Left lung (tissue), 14 donors: Measurements from ENCODE around the gene NAP1L2. TPM values are rescaled to one million over a fixed set of nuclear protein-coding genes. Genes with fewer than 3 reads are reported as not detected.

ENCODE experiments used
- ATAC-seq: fragments of 200-7000 bp; cut with Tn5 transposase; one replicate; pipeline ENCODE4 v1.9.1; 2020; ENCODE audit warnings: moderate library complexity
- DNase-seq, 4 donors: peaks; one replicate each; pipeline ENCODE4 v3.0.0-alpha.2; 2013 to 2020
- H3K27ac ChIP-seq, 2 donors: fragments of 200-600 bp; sonication (generic) in 1 of 2; one replicate each; pipeline versions ENCODE4 v1.5.0 to v1.8.0; 2020 to 2021
- H3K27me3 ChIP-seq, 2 donors: fragments of 200-600 bp; sonication (generic) in 1 of 2; one replicate each; pipeline versions ENCODE4 v1.5.0 to v1.8.0; 2020 to 2021
- H3K36me3 ChIP-seq, 2 donors: fragments of 200-600 bp; sonication (generic) in 1 of 2; one replicate each; pipeline versions ENCODE4 v1.5.0 to v1.8.0; 2020 to 2021
- H3K4me1 ChIP-seq, 2 donors: fragments of 200-600 bp; one replicate each; pipeline ENCODE4 v1.8.0; 2021
- H3K4me3 ChIP-seq, 2 donors: fragments of 200-600 bp; sonication (generic) in 1 of 2; one replicate each; pipeline versions ENCODE4 v1.5.0 to v1.8.0; 2020 to 2021; ENCODE audit warnings: mild to moderate bottlenecking in 1 of 2
- H3K9me3 ChIP-seq, 2 donors: fragments of 200-600 bp; sonication (generic) in 1 of 2; one replicate each; pipeline versions ENCODE4 v1.5.0 to v1.8.0; 2020 to 2021
- CTCF ChIP-seq, 2 donors: fragments of 200-600 bp; sonication (generic) in 1 of 2; IDR thresholded peaks; one replicate each; pipeline versions ENCODE4 v1.5.0 to v1.8.0; 2021; ENCODE audit warnings: antibody characterized with exemption in 2 of 2
- intact Hi-C, 2 donors: fragments of 100-400 bp; cut with DNase I; formaldehyde crosslinking; loops; one replicate each; pipeline versions ENCODE4 v1.11.2 to v1.14.2; 2022
- long read RNA-seq, 12 donors: library from polyadenylated mRNA in 2 of 12; unstranded in 2 of 12; transcript quantifications; one replicate each; pipeline ENCODE4 v2.0.0 and lab custom pipeline, GENCODE V29; 2019 to 2026
- polyA plus RNA-seq, 6 donors: library from polyadenylated mRNA; unstranded; fragments of 120-200 nt; gene quantifications; one replicate each; pipeline ENCODE4 v1.2.1, GENCODE V29; 2013; ENCODE audit not compliant: insufficient read length in 6 of 6
- total RNA-seq, 2 donors: library from RNA; stranded (reverse); fragmentation: NEBNext Ultra II Directional; extraction: Animal tissue kit (Norgen Biotek cat#: 25700); gene quantifications; one replicate each; pipeline ENCODE4 v1.2.1, GENCODE V29; 2021
- donor health status: DM: no; HTN: yes; CAD: no.
- donor health status: DM: no; HTN: no; CAD: no.

Gene NAP1L2
- total RNA-seq (1 to 10 TPM; 2.5 to 2.6 TPM), polyA plus RNA-seq (under 1 TPM; 0.25 to 0.82 (median 0.55) TPM)
- long read RNA-seq, donor 1, partial matches to known transcripts, result 0 of 1 reads
- long read RNA-seq, donor 1, other reads (novel, unspliced or antisense), result 0 of 1 reads
- long read RNA-seq, donor 2, result 0 reads
- long read RNA-seq, donor 3, result 0 reads
- long read RNA-seq, donor 4, result 0 reads
- long read RNA-seq, donor 5, result 0 reads
- long read RNA-seq, donor 6, partial matches to known transcripts, result 0 of 1 reads
- long read RNA-seq, donor 6, other reads (novel, unspliced or antisense), result 0 of 1 reads
- long read RNA-seq, donor 7, result 0 reads
- long read RNA-seq, donor 8, result 0 reads
- long read RNA-seq, donor 9, result 0 reads
- long read RNA-seq, donor 10, result 0 reads
- long read RNA-seq, donor 11, transcript NAP1L2-201 (1 exons, 2,550 nt), result major isoform, 65 of 65 reads
- long read RNA-seq, donor 11, partial matches to known transcripts, result 0 of 65 reads
- long read RNA-seq, donor 11, other reads (novel, unspliced or antisense), result 0 of 65 reads
- long read RNA-seq, donor 12, result 0 reads

- Histone ChIP-seq H3K4me1 (no peaks in the 10 kb centered on the region), H3K36me3 (no peaks in the 10 kb centered on the region), H3K9me3 (no peaks in the 10 kb centered on the region), H3K27me3 (peaks cover 6 to 10% of the 10 kb centered on the region in 2 donors), H3K27ac (no peak within 1 kb of the TSS), H3K4me3 (peak within 1 kb of the TSS; percentile 6 to 34)
- intact Hi-C loops, result no loop called here
- ATAC-seq (peak; percentile 96), DNase-seq (peak in 3 of 4 donors; percentile 2 to 46 (median 4))
- TF ChIP-seq CTCF (IDR thresholded peaks at IDR 0.05), result no peak
Measured at GRCh38 chrX:73214426-73215094, at the start of gene NAP1L2. TSS of gene NAP1L2 (minus strand) at chrX:73214851. CDS start at chrX:73214492, 359 bp downstream.

GRCh38 chrX:73262991-73263390 is 48.3 kb upstream of the NAP1L2 start:
- intact Hi-C loops, result no loop called here
- TF ChIP-seq CTCF (IDR thresholded peaks at IDR 0.05), result no peak
- no peak overlapping the region for H3K4me3 ChIP-seq
- no peaks in the 10 kb centered on the region for H3K27me3 ChIP-seq
- H3K27ac ChIP-seq, result no peak overlapping the region
- no peaks in the 10 kb centered on the region for H3K4me1 ChIP-seq
- no peaks in the 10 kb centered on the region for H3K9me3 ChIP-seq
- ATAC-seq (peak; percentile 17), DNase-seq (no peak)
- H3K36me3 ChIP-seq, result no peaks in the 10 kb centered on the region

DNA sequence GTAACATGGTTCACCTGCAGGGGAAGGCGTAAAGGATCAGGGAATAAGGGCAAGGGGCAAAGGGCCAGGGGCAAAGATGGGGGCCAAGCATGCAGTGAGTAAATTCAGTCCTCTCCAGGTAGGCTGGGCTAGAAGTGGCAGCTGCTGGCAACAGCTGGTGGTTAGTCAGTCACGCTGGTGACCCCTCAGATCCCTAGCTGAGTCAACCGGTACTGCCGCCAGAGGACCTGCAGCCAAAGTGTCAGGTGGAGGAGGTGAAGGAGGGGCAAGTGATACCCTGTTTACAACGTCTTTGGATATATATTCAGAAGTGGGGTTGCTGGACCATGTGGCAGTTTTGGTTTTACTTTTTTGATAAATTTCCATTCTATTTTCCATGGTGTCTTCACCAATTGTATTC is 24.6 kb upstream of the NAP1L2 start:
- no peaks in the 10 kb centered on the region for H3K9me3 ChIP-seq
- no peaks in the 10 kb centered on the region for H3K4me1 ChIP-seq
- TF ChIP-seq CTCF (IDR thresholded peaks at IDR 0.05), result no peak
- H3K27me3 ChIP-seq, result no peaks in the 10 kb centered on the region
- ATAC-seq (no peak), DNase-seq (no peak)
- H3K4me3 ChIP-seq, result no peak overlapping the region
- intact Hi-C loops, result no loop called here
- no peak overlapping the region for H3K27ac ChIP-seq
- H3K36me3 ChIP-seq, result no peaks in the 10 kb centered on the region

GRCh38 chrX:73217621-73218020 is 3.0 kb upstream of the NAP1L2 start:
- no peaks in the 10 kb centered on the region for H3K9me3 ChIP-seq
- no peak for TF ChIP-seq CTCF (IDR thresholded peaks at IDR 0.05)
- no peak overlapping the region for H3K27ac ChIP-seq
- H3K27me3 ChIP-seq, result peaks cover 6 to 10% of the 10 kb centered on the region in 2 donors
- intact Hi-C loops, result no loop called here
- DNase-seq (no peak), ATAC-seq (no peak)
- H3K4me1 ChIP-seq, result no peaks in the 10 kb centered on the region
- H3K36me3 ChIP-seq, result no peaks in the 10 kb centered on the region
- no peak overlapping the region for H3K4me3 ChIP-seq

GRCh38 chrX:73215246-73215645 is 595 bp upstream of the NAP1L2 start:
- Histone ChIP-seq H3K27ac (no peak overlapping the region), H3K9me3 (no peaks in the 10 kb centered on the region), H3K36me3 (no peaks in the 10 kb centered on the region), H3K4me1 (no peaks in the 10 kb centered on the region), H3K27me3 (peaks cover 6 to 10% of the 10 kb centered on the region in 2 donors), H3K4me3 (peak overlapping the region in 1 of 2 donors; percentile 34)
- ATAC-seq (no peak), DNase-seq (no peak)
- intact Hi-C loops, result no loop called here
- TF ChIP-seq CTCF (IDR thresholded peaks at IDR 0.05), result no peak
